GM21528 (cell line): Measurements from ENCODE around the gene IFT27.
"Not testable (repeated sequence)": the region's sequence is repeated elsewhere in the genome, so short reads cannot be mapped to it uniquely, and the experiment has no call there.

Experiments used
- ATAC-seq: cut with Tn5 transposase; IDR thresholded peaks from one replicate; pipeline ENCODE4 v1.9.1; 2021; ENCODE audit warnings: mild to moderate bottlenecking, moderate library complexity; ENCODE audit not compliant: unreplicated experiment, low FRiP score

Gene IFT27

GRCh38 chr22:36746375-36746970 lies 29.4 kb downstream of the IFT27 start:
- no peak for ATAC-seq

GRCh38 chr22:36745301-36745995 lies 30.5 kb downstream of the IFT27 start:
- ATAC-seq: no peak

- ATAC-seq: no peak
Observed at GRCh38 chr22:36744791-36745190, 31.1 kb downstream of the IFT27 start.

GRCh38 chr22:36744413-36744765 lies 31.5 kb downstream of the IFT27 start:
- no peak for ATAC-seq

GRCh38 chr22:36743591-36744412 lies 32.1 kb downstream of the IFT27 start:
- ATAC-seq: no peak

- no peak for ATAC-seq
Observed at GRCh38 chr22:36743011-36743410, 32.9 kb downstream of the IFT27 start.

- no peak for ATAC-seq
Observed at GRCh38 chr22:36741968-36742367, 34.0 kb downstream of the IFT27 start.

GRCh38 chr22:36741204-36741793 lies 34.6 kb downstream of the IFT27 start:
- ATAC-seq: no peak

- no peak for ATAC-seq
Observed at GRCh38 chr22:36740716-36741115, 35.2 kb downstream of the IFT27 start.

GRCh38 chr22:36739185-36739584 lies 36.7 kb downstream of the IFT27 start:
- no peak for ATAC-seq

- no peak for ATAC-seq
Observed at GRCh38 chr22:36738416-36739020, 37.4 kb downstream of the IFT27 start.

- ATAC-seq: no peak
Observed at GRCh38 chr22:36737776-36738175, 38.1 kb downstream of the IFT27 start.

- no peak for ATAC-seq
Observed at GRCh38 chr22:36736701-36737320, 39.1 kb downstream of the IFT27 start.

- ATAC-seq: no peak
Observed at GRCh38 chr22:36734171-36735058, 41.5 kb downstream of the IFT27 start.

GRCh38 chr22:36733271-36733670 lies 42.6 kb downstream of the IFT27 start:
- no peak for ATAC-seq

- ATAC-seq: no peak
Observed at GRCh38 chr22:36732609-36733008, 43.3 kb downstream of the IFT27 start.

GRCh38 chr22:36731916-36732315 lies 44.0 kb downstream of the IFT27 start:
- ATAC-seq: no peak

GRCh38 chr22:36731321-36731720 lies 44.6 kb downstream of the IFT27 start:
- not testable (repeated sequence) for ATAC-seq

GRCh38 chr22:36730176-36730858 lies 45.6 kb downstream of the IFT27 start:
- ATAC-seq: no peak
